HG03066 (cell line): ENCODE results near the gene SLIT3.

ENCODE experiments used
- ATAC-seq: cut with Tn5 transposase; IDR thresholded peaks from one replicate; pipeline ENCODE4 v1.9.1; 2021; ENCODE audit warnings: low read depth; ENCODE audit not compliant: unreplicated experiment

The SLIT3 gene

DNA sequence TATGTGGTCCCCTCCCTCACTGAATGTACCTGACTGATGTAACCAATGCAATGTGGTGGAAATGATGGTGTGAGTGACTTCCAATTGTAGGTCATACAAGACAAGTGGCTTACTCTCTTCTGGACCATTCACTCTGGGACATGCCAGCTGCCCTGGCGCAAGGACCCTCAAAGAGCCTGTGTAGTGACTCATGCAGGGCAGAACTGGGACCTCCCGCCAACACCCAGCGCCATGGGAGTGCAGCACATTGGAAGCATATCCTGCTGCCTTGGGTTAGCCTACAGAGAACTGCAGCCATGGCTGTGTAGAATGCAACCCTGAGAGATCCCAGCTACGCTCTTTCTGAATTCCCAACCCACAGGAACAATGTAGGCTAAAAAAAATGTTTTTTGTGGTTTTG lies 631.8 kb downstream of the SLIT3 start:
- no peak for ATAC-seq

DNA sequence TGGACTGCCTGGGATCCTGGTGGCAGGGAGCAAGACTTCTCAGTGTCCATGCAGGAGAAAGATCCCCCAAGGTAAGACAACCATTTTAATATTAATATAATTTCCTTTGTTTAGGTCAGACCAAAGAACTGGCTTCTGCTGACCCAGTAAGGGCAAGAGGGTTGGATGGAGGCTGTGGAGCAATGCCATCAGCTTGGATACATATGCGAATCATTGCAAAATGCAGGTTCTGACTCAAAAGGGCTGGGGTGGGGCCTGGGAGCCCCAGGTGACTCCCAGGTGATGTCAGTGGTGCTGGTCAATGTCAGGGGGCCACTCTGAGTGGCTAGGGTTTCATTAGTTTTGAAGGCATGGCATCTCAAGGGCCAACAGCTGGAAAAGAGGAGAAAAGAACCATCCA lies 632.9 kb downstream of the SLIT3 start:
- ATAC-seq: no peak

DNA sequence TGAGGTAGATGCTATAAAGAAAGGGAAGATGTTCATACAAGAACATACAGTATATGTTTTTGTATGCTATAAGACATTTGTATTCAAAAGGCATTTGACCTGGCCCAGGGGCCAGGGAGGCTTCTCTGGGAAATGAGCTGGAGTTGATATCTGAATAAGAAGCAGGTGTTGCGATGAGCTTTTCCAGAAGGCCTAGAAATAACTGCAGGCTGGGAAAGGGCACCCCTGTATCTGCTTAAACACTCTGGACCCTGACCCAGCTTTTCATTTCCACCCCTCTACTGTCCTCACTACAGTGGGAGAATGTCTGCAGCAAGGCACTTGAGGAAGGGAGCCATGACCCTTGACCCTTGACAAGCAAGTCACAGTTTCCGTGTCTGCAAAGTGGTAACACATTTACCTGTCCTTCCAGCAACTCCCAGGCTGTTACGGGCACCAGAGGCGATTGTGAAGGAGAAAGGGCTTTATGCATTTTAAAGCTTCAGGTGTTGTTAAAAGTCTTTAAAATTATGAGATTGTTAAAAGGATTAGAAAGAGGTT lies 633.6 kb downstream of the SLIT3 start:
- no peak for ATAC-seq

DNA sequence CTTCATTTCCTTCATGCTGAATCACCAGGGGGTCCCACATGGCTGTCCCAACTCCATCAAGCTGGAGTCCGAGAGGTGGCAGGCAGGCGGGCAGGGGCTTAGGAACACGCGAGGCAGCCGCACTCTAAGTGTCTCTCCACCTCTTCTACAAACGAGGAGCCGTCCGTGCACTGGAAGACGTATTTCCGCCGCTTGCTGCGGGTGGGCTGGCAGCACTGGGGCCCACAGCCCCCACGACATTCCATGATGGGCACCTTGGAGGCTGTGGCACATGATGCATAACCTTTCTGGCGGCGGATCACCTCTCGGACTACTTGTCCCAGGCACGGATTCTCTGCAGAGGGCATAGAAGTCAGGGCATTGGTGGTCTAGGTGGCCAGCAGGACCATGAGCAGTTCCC lies 634.6 kb downstream of the SLIT3 start:
- no peak for ATAC-seq

DNA sequence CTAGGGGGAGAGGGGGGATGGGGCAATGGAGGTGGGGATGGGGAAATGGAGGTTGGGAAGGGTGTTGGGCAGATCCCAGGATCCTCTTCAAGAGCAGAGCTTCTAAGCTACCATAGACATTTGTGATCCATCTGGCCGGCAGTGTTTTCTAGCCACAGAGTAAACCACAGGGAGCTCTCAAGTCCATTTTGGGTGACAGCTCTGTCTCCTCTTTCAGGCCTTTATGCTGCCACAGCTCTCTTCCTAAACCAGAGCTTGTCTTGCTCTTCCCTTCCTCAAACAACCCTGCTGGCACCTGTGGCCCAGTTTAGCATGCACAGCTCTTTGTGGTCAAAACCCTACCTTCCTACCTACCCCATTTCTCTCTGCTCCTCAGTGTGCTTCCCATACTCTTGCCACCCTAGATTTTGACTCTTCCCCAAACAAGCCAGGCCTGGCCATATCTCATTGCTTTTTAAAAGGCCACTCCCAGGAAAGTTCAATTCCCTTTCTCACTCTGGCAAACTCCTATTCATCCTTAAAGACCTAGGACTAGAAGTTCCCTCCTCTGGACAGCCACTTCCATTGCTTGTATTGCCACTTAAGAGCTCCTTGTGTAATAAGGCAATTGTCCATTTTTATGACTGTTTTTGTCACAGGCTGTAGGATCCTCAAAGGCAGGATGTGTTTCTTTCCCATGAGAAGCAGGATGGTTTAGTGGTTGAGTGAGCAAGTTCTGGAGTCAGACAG lies 637.5 kb downstream of the SLIT3 start:
- no peak for ATAC-seq

DNA sequence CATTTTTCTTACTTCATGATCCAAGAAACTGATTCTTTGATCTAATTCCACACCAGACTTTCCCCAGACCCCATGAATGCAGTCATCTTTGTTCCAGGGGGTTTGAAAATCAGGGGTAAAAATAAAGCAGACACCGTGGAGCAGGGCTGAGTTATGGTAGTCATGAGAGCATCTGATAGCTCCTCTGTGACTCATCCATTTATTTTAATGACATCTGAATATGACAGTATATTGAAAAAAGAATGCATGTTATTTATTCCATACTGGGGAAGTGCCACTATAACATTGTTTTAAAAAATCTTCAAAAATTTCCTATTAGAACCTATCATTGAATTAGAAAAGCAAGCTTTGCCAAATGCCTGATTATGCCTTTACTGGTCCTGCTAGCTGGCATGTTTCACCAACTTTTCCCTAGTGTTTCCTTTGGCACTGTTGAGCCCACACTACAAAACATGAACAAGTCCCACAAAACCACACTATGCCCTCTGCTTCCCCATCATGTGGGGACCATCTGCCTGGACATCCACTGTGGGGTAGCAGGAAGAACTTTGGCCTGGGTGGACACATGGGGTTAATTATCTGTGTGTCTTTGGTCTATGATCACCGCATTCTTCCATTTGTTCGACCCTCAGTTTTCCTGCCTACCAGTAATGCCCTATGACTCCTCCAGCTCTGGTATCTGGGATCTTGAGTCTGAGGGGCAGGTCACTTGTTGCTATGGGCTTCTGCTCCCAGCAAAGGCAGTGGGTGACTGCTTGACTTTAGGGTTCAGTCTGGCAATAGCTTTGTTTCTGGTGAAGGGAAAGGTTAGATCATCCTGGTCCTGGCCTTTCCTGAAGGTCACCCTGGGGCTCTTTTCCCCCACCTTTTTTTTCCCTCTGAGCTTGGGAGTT lies 639.1 kb downstream of the SLIT3 start:
- ATAC-seq: no peak

DNA sequence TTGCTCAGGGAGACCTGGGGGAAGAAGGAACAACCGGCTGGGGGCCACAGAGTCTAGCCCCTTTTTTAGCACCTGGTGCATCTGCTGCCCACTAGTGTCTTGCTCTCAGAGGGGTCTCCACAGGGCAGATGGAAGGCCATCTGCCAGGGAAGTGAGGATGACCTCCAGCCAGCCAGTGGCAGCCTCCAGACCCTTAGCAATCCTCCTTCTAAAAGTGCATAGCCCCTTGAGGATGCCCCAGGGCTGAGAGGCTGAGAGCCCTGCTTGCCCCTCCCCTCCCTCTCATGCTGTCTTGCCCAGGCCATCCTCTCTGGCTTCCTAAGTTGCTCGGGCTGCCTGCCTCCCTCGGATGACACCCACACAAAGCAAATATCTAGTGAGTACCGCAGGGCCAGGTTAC lies 640.2 kb downstream of the SLIT3 start:
- no peak for ATAC-seq

DNA sequence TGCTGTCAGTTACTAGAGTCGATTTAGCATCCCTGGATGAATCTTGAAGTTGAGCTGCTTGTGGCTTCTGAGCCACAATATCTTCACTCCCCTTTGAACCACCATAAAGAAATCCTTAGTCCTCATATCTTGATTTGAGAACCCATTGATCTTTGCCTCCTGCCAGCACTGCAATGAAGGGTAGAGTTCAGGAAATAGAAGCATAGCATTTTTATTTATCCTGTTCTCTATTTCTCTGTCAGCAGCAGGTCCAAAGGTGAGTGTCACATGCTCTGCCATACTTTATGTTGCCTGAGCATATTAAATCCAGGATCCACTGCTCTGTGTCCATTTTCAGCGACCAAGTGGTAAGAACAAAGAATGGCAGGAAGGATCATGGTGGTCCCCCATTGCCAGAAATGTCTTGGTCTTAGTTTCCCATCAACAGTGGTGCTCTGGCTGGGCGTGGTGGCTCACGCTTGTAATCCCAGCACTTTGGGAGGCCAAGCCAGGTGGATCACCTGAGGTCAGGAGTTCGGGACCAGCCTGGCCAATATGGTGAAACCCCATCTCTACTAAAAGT lies 641.6 kb downstream of the SLIT3 start:
- ATAC-seq: no peak

DNA sequence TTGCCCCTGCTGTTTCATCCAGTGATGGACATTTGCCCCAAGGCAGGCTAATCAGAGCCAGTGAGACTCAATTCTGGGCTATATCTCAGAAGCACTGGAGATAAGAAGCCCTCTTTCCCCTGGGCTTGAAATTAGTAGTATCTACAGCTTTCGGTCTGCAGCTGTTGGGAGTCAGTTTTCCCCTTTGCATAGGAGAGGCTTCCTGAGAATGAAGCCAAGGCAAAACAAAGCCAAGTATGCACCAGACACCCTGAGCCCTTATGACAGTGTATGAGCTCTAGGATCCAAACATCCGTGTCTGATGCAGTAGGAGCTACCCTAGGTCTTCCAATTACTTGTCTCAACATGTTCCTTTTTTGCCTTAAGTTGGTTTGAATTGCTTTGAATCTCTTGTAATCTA lies 642.5 kb downstream of the SLIT3 start:
- no peak for ATAC-seq

DNA sequence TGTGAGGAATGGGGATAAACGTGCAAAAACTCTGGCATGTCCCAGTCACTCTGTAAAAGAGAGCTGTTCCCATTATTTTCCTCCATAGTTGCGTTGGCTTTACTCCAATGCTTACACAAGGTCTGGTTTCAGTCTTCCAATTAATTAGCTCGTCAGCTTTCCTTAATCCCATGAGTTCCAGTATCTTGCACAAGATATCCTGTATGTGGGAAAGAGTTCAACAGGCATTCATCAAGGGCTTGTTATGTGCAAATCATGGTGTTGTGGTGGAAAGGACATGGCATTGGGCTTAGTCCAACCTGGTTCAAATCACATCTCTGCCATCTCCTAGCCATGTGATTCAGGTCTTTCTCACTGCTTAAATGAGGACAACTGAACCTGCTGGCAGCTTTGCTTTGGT lies 644.3 kb downstream of the SLIT3 start:
- no peak for ATAC-seq

DNA sequence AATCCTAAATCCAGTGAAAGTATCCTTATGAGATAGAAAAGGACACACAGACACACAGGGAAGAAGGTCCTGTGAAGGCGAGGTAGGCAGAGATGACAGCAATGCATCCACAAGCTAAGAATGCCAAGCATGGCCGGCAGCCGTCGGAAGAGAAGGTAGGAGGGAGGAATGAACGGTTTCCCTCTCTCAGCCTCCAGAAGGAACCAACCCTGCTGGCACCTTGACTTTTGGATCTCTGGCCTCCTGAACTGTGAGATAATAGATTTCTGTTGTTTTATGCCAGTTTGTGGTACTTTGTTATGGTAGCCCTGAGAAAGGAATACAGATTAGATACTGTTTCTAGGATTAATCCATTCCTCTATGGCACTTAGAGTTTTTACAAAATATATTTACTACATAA lies 645.6 kb downstream of the SLIT3 start:
- no peak for ATAC-seq

DNA sequence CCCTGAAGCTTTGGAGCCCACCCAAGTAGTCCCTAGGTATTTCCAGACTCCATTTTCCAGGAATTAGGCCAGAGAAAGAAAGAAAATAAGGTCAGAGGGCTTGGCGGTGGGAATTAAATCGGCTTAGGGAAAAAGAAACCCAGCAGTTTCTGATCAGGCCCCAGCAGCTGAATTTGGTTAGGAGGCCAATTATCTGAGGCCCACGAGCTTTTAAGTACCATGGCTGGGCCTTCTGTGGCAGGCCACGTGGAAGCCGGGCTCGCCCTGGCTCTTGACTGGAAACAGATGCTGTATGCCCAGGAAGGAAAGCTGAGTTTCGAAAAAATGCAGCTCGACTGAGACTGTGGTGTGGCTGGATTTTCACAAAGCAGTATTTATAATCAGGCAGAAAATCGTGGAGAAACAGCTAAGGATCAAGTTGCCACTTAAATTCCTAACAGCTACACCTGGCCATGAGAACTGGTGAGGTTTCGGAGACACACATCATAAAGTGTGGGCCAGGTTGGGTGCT lies 646.7 kb downstream of the SLIT3 start:
- no peak for ATAC-seq

DNA sequence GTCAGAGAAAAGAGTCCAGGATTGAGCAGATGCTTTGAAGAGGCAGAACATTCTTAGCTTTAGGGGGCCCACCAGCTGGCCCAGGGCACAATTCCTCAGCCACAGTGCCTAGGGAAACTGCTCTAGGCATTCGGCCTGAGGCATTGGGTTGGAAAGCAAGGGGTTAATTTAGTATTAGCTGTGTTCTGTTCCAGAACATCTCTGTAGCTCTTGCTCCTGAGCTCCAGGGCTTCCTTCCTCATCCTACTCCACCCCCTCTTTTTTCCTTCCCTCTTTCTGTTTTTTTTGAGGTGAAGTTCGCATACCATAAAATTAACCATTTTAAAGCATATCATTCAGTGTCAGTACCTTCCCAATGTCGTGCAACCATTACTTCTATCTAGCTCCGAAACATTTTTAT lies 647.3 kb downstream of the SLIT3 start:
- ATAC-seq: no peak

DNA sequence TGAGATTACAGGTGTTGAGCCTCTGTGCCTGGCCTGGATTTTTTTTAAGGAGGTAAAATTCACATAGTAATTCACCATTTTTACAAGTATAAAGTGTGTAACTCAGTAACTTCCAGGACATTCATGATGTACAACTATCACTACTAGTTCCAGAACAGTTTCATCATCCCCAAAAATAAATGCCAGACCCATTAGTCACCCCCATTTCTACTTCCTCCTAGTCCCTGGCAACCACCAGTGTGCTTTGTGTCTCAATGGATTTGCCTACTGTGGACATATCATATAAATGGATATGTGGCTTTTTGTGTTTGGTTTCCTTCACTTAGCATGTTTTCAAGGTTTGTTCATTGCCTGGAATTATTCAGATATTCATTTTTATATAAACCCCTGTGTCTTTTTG lies 649.3 kb downstream of the SLIT3 start:
- no peak for ATAC-seq

DNA sequence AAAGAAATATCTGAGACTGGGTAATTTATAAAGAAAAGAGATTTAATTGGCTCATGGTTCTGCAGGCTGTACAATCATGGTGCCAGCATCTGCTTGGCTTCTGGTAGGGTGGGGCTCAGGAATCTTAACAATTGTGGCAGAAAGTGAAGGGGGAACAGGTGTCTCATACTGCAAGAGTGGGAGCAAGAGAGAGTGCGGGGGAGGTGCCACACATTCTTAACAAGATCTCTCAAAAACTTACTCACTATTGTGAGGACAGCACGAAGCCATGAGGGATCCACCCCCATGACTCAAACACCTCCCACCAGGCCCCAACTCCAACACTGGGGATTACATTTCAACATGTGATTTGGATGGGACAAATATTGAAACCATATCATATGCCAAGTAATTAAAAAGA lies 651.6 kb downstream of the SLIT3 start:
- ATAC-seq: no peak

DNA sequence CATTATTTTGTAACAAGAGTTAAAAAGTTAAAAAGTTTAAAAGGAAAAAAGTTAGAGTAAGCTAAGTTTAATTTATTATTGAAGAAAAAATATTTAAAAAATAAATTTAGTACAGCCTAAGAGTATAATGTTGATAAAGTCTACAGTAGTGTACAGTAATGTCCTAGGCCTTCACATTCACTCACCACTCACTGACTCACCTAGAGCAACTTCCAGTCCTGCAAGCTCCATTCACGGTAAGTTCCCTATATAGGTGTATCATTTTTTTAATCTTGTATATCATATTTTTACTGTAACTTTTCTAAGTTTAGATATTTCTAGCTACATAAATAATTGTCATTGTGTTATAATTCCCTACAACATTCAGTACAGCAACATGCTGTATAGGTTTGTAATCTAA lies 652.4 kb downstream of the SLIT3 start:
- ATAC-seq: no peak

DNA sequence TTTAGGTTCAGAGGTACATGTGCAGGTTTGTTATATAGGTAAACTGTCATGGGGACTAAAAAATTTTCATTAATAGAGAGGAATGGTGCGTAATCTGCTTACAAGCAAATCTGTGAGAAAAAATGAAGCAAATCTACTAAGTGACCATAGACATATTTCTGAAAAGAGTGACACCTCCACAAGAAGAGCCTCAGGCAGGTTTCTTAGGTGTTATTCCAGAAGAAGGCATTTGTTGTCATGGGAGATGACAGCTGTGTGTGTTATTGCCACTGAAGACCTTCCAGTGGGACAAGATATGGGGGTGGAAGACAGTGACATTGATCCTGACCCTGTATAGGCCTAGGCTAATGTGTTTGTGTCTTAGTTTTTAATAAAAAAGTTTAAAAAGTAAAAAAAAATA lies 652.9 kb downstream of the SLIT3 start:
- no peak for ATAC-seq

DNA sequence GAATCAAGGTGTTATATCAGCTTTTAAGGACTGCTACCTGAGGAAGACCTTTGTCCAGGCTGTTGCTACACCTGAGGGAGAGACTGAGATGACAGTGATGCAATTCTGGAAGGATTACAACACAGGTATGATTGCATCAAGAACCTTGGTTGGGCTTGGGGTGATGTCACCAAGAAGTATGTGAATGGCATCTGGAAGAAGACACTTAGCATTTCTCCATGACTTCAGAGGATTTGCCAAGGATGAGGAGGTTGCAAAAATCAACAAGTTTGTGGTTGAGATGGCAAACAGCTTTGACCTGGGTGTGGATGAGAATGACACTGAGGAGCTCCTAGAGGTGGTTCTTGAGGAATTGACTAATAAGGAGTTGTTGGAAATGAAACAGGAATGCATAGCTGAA lies 653.9 kb downstream of the SLIT3 start:
- no peak for ATAC-seq

DNA sequence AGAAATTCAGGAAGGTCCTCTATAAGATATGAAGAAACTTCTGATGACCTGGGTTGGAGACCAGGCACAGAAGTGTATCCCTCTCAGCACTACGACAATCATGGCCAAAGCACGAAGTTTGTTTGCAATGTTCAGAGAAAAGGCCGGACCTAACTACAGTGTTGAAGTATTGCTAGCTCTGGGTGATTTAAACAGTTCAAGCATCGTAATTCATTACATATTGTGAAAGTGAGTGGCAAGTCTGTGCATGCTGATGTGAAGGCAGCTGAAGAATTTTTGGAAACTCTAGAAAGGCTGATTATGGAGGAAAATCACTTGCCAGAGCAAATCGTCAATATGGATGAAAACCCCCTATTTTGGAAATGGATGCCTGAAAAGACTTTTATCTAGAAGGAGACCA lies 654.6 kb downstream of the SLIT3 start:
- no peak for ATAC-seq

DNA sequence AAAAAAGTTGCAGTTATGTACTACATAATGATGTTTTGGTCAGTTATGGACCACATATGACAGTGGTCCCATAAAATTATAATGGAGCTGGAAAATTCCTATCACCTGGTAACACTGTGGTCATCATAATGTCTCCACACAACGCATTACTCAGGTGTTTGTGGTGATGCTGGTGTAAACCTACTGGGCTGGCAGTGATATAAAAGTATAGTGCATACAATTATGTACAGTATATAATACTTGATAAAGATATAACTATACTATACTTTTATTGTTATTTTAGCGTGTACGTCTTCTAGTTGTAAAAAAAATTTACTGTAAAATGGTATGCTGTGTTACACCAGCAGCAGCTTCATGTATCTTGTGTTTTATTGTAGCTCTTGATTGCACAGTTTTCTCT lies 655.7 kb downstream of the SLIT3 start:
- no peak for ATAC-seq

DNA sequence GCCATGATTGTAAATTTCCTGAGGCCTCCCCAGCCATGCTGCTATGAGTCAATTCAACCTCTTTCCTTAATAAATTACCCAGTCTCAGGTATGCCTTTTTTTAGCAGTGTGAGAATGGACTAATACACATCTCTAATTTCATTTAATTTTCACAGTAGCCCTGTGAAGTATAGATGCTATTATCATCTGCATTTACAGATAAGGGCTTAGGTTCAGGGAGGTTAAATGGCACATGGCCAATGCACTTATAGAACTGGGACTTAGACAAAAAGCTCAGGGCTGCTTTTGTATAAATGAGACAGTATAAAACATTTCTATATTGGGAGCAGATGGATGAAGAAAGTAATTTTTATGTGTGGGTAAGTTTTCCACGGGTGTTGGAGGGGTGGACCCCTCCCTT lies 658.9 kb downstream of the SLIT3 start:
- no peak for ATAC-seq
